Glutamatergic neuron (in vitro differentiated cells): ENCODE data around the gene C11orf65. TPM values are rescaled to one million over a fixed set of nuclear protein-coding genes. Genes with fewer than 3 reads are reported as not detected.
"Not testable (repeated sequence)": the region's sequence is repeated elsewhere in the genome, so short reads cannot be mapped to it uniquely, and the experiment has no call there.

Source experiments
- DNase-seq: peaks from one replicate; pipeline ENCODE4 v3.0.0; 2022
- H3K27ac Mint-ChIP-seq: one replicate; pipeline ENCODE4 v1.8.0; 2020; ENCODE audit warnings: mild to moderate bottlenecking, mixed read lengths, inconsistent platforms; ENCODE audit not compliant: unreplicated experiment
- H3K27me3 Mint-ChIP-seq: one replicate; pipeline ENCODE4 v1.8.0; 2020; ENCODE audit warnings: mild to moderate bottlenecking, moderate library complexity, mixed read lengths, inconsistent platforms; ENCODE audit not compliant: unreplicated experiment
- H3K36me3 Mint-ChIP-seq: one replicate; pipeline ENCODE4 v1.8.0; 2020; ENCODE audit warnings: mild to moderate bottlenecking, mixed read lengths, inconsistent platforms; ENCODE audit not compliant: unreplicated experiment
- H3K4me1 Mint-ChIP-seq: one replicate; pipeline ENCODE4 v1.8.0; 2020; ENCODE audit warnings: mild to moderate bottlenecking, low read depth, mixed read lengths, inconsistent platforms; ENCODE audit not compliant: unreplicated experiment
- H3K4me3 Mint-ChIP-seq: one replicate; pipeline ENCODE4 v1.8.0; 2020; ENCODE audit warnings: mild to moderate bottlenecking, mixed read lengths, inconsistent platforms; ENCODE audit not compliant: unreplicated experiment
- H3K9me3 Mint-ChIP-seq: one replicate; pipeline ENCODE4 v1.8.0; 2020; ENCODE audit warnings: mild to moderate bottlenecking, moderate library complexity, mixed read lengths, inconsistent platforms; ENCODE audit not compliant: unreplicated experiment
- total RNA-seq: library from RNA; stranded (reverse); fragmentation: NEBNext Ultra II Directional; extraction: Animal tissue kit (Norgen Biotek cat#: 25700); gene quantifications from one replicate; pipeline ENCODE4 v1.2.1, GENCODE V29; 2021; ENCODE audit not compliant: unreplicated experiment
- TF ChIP-seq, protein P1 (sequence below): fragments of 200-600 bp; sonication (generic); IDR thresholded peaks from one replicate; pipeline ENCODE4 v1.5.0; 2021; ENCODE audit not compliant: partially characterized antibody, unreplicated experiment

Gene C11orf65
- total RNA-seq, 1 donor from 2014 or later = 0.54 TPM

DNA sequence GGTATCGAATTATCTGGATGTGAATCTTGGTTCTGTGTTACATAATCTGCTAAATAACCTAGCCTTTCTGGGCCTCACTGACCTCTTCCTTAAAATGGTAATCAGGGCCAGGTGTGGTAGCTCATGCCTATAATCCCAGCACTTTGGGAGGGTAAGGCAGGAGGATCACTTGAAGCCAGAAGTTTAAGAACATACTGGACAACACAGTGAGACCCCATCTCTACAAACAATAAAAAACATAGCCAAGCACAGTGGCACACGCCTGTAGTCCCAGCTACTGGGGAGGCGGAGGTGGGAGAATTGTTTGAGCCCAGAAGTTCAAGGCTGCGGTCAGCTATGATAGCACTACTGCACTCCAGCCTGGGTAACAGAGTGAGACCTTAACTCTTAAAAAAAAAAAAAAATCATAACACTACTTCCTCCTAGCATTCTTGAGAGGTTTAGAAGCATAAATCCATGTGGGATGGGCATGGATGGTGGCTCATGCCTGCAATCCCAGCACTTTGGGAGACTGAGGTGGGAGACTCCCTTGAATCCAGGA is 72.5 kb downstream of the C11orf65 start:
- TF ChIP-seq, protein P1, sequence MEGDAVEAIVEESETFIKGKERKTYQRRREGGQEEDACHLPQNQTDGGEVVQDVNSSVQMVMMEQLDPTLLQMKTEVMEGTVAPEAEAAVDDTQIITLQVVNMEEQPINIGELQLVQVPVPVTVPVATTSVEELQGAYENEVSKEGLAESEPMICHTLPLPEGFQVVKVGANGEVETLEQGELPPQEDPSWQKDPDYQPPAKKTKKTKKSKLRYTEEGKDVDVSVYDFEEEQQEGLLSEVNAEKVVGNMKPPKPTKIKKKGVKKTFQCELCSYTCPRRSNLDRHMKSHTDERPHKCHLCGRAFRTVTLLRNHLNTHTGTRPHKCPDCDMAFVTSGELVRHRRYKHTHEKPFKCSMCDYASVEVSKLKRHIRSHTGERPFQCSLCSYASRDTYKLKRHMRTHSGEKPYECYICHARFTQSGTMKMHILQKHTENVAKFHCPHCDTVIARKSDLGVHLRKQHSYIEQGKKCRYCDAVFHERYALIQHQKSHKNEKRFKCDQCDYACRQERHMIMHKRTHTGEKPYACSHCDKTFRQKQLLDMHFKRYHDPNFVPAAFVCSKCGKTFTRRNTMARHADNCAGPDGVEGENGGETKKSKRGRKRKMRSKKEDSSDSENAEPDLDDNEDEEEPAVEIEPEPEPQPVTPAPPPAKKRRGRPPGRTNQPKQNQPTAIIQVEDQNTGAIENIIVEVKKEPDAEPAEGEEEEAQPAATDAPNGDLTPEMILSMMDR = no peak
- Mint-ChIP-seq H3K4me3 (no peak overlapping the region), H3K36me3 (no peaks in the 10 kb centered on the region), H3K9me3 (no peaks in the 10 kb centered on the region), H3K27me3 (no peaks in the 10 kb centered on the region), H3K27ac (no peak overlapping the region), H3K4me1 (no peaks in the 10 kb centered on the region)
- DNase-seq = no peak

DNA sequence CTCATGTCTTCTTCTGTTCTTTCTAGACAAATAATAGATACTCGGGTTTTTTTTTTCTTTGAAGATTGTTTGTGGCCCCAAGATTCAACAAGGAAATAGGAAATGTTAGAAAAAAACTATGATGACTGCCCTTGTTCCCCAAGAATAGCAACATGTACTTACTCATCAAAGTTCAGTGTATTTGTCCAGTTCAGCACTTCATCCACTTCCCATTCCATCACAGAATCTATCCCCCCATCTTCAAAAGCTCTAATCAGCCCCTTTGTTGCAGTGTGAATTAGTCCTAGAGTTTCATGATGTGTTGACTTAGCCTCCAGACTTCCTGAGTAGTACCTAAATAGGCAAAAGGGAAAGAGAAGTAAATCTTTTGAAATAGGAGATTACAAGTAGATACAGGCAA is 74.3 kb downstream of the C11orf65 start:
- Mint-ChIP-seq H3K9me3 (no peaks in the 10 kb centered on the region), H3K27me3 (no peaks in the 10 kb centered on the region), H3K27ac (no peak overlapping the region), H3K36me3 (no peaks in the 10 kb centered on the region), H3K4me1 (no peaks in the 10 kb centered on the region), H3K4me3 (no peak overlapping the region)
- DNase-seq = no peak
- TF ChIP-seq, protein P1 = no peak

DNA sequence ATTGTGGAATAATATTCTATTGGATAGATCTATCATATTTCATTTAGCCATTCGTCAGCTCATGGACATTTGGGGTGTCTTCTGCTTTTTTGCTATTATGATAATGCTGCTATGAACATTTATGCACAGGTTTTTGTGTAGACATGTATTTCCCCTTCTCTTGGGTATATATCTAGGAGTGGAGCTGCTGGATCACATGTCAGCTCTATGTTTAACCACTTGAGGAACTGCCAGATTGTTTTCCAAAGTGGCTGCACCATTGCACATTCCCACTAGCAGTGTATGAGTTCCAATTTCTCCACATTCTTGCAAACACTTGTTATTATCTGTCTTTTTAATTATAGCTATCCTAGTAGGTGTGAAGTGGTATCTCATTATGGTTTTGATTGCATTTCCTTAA is 75.0 kb downstream of the C11orf65 start:
- TF ChIP-seq, protein P1 = no peak
- no peaks in the 10 kb centered on the region for H3K9me3 Mint-ChIP-seq
- H3K4me3 Mint-ChIP-seq = no peak overlapping the region
- no peaks in the 10 kb centered on the region for H3K4me1 Mint-ChIP-seq
- no peak for DNase-seq
- no peaks in the 10 kb centered on the region for H3K36me3 Mint-ChIP-seq
- no peaks in the 10 kb centered on the region for H3K27me3 Mint-ChIP-seq
- no peak overlapping the region for H3K27ac Mint-ChIP-seq

DNA sequence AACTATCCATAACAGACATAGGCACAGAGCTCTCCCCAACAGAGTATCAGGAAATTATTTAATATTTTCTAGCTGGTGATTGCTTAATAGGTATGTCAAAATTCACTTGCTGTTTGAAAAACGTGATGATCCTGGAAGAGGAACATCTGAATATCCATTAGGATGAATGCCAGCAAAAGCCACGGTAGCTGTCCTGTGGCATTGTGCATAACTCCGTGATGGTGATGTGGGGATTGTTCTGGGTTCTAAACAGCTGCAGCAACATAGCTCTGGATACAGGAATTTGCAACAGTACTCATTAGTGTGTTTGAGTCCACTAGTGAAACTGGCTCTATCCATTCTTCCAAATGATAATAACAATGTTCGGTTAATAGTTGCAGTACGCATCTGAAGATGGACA is 78.8 kb downstream of the C11orf65 start:
- no peak for DNase-seq
- Mint-ChIP-seq H3K27me3 (no peaks in the 10 kb centered on the region), H3K9me3 (no peaks in the 10 kb centered on the region), H3K36me3 (no peaks in the 10 kb centered on the region), H3K4me1 (no peaks in the 10 kb centered on the region), H3K4me3 (no peak overlapping the region), H3K27ac (no peak overlapping the region)
- TF ChIP-seq, protein P1 = no peak

DNA sequence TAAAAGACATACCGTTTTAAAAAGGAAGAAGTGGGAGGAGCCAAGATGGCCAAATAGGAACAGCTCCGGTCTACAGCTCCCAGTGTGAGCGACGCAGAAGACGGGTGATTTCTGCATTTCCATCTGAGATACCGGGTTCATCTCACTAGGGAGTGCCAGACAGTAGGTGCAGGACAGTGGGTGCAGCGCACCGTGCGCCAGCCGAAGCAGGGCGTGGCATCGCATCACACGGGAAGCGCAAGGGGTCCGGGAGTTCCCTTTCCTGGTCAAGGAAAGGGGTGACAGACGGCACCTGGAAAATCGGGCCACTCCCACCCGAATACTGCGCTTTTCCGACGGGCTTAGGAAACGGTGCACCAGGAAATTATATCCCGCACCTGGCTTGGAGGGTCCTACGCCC is 93.8 kb downstream of the C11orf65 start:
- not testable (repeated sequence) for H3K4me1 Mint-ChIP-seq, H3K4me3 Mint-ChIP-seq, H3K27ac Mint-ChIP-seq, DNase-seq, H3K9me3 Mint-ChIP-seq, H3K27me3 Mint-ChIP-seq
- H3K36me3 Mint-ChIP-seq = peaks cover 17% of the 10 kb centered on the region
